A172 (cell line): ENCODE measurements around the gene FBN2. TPM values are rescaled to one million over a fixed set of nuclear protein-coding genes. Genes with fewer than 3 reads are reported as not detected.
"Not testable (repeated sequence)": the region's sequence is repeated elsewhere in the genome, so short reads cannot be mapped to it uniquely, and the experiment has no call there.

Source experiments
- DNase-seq: peaks from one replicate; pipeline ENCODE4 v3.0.0-alpha.2; 2015; ENCODE audit warnings: low spot score
- total RNA-seq: library from RNA; depleted of rRNA; stranded (reverse); fragments of >200 nt; shearing (Covaris generic); gene quantifications from 2 replicates; pipeline ENCODE4 v1.2.3, GENCODE V29; 2014

Gene FBN2
- total RNA-seq, 1 experiment from 2014 or later, result 11.6 TPM

DNA sequence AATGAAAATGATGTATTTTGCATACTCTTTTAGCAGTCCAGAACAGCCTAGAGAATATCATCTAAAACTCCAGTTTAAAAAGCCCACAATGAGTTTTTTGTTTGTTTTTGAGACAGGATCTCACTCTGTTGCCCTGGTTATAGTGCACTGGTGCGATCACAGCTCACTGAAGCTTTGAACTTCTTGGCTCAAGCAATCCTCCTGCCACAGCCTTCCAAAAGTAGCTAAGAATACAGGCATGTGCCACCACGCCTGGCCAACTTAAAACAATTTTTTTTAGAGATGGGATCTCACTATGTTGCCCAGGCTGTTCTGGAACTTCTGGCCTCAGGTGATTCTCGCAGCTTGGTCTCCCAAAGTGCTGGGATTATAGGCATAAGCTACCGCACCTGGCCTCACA lies 175.7 kb downstream of the FBN2 start:
- no peak for DNase-seq

DNA sequence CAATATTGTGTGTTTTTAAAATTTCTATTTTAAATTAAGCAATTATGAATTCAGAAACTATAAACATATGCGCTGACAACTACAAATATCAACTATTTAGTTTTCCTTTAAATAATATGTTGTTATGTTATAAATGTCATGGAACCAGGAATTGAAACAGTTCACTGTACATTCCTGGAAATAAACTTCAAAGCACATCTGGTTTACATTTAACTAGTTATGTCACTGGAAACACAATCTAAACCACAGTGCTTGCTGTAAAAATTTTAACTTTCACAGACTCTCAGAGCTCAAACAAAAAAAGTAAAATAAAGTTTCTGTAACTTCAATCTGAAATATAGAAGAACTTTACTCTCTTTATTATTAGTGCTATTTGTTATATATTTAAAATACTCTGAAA lies 179.2 kb downstream of the FBN2 start:
- DNase-seq, result no peak

DNA sequence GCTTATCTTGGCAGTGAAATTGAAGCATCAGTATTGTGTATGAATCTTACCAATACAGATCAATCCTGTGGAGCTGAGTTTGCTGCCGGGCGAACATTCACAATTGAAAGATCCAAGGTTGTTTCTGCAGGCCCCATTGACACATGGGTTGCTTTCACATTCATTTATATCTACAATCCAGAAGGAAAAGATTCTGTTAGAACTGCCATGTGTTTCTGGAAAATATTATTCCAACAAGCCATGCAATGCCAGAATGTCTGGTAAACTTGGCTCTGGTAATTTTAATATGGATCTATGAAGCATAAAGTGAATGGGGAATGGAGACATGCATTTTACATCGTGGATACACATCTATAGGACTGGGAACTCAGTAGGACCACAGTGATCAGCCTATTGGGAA lies 180.8 kb downstream of the FBN2 start:
- DNase-seq, result no peak

DNA sequence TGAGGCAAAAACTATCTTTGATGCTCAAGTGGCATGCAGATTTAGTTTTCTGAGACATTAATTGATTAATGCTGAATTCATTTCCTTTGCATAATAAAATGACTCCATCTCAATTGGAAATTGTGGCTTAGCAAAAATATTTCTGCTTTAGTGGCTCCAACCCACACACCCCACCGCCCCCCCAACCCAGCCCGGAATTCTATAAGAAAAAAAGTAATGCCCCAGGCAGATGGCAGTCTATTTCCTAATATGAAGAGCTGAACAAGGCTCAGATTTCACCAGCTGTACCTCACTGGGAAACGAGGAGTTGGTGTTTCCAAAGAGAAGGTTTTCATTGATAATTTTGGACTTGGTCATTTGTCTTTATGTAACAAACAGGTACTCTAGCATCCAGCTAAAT lies 182.1 kb downstream of the FBN2 start:
- DNase-seq, result no peak

DNA sequence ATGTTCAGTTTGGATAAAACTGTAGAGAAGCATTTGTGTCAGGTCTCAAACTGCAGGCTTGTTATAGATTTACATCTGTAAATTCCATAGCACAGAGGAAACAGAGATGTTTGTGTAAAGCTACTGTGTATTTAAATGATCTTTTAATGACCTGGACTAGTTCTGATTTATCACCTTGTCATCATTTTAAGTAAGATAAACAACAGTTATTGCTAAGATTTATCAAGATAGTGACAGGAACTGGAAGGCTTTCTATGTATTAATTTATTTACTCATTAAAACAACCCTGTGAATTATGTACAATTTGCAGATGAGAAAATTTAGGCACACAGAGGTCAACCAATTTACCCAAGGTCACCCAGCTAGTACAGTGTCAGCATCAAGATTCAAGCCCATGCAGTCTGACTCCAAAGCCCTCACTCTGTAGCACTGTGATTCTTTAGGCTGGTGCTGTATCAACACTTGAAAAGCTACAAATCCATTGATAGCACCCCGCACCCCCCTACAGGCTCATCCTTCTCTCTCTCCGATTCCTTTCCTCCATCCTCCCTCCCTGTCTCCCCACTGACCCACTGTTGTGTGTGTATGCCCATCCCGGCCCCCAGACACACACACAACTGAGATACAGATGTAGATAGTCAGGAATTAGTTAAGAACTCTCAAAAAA lies 184.5 kb downstream of the FBN2 start:
- DNase-seq, result no peak

DNA sequence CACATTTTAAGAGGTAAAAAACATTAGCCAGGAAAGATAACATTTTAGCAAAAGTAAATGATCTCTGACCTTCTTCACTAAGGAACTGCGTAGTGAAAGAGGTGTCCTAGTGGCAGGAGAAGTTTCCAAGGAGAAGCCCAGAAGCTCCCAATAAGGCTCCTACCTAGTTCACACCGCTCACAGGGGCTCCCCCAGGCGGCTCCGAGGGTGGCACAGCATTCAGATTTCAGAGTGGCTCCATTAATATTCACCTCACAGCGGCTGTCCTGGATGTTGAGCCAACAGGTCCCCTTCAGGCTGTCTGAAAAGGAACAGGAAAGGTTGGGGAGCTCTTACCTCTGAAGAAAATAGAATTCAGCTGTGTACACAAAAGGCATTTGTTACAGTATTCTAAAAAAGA lies 187.3 kb downstream of the FBN2 start:
- DNase-seq, result no peak

DNA sequence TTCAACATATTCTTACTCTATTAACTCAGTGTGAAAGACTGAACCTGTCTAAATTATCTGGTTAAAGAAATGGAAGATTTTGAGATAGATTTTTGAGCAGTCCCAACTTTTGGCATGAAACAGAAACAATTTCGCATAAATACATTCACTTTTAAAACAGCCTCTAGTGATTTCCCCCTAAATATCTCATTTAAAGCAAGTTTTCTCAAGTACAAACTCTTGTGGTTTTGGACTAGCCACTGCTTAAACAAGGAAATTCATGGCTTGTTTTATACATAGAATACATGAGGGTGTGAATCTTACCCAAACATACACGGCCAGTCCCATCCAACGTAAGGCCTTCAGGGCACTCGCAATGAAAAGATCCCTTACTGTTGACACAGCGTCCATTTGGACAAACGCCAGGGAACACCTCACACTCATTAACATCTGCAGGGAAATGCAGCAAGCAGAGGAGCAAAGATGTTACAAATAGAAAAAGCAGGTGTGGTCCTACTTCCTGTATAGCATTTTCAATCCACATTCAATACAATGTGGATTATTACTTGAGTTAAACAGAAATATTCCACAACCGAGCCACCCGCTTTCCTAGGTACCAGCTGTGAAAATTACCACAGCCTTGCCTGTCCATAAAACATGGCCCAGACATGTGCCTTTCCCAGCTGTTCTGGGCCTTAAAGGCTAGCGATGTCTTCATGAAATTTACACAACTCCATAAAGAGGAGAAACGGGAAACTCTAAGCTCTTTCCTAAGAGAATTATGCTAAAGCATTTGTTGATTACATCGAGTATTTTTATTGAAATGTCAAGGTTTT lies 188.8 kb downstream of the FBN2 start:
- peak; percentile 60 for DNase-seq

DNA sequence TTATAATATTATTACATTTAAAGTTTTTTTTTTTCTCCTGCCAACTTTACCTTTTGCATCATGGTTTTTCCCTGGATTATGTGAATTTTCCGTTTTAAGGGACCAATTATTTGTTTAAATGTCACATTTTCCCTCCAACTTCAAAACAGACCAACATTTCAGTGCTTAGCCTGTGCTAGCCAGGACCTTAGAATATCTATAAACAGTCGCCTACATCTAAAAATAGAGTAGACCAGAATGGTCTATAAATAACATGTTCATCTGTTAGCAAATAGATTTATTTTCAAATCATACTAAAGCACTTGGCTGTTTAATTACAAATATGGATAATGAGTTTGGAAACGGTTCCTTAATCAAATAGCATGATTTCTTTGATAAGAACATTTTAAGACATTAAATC lies 192.0 kb downstream of the FBN2 start:
- DNase-seq, result no peak

DNA sequence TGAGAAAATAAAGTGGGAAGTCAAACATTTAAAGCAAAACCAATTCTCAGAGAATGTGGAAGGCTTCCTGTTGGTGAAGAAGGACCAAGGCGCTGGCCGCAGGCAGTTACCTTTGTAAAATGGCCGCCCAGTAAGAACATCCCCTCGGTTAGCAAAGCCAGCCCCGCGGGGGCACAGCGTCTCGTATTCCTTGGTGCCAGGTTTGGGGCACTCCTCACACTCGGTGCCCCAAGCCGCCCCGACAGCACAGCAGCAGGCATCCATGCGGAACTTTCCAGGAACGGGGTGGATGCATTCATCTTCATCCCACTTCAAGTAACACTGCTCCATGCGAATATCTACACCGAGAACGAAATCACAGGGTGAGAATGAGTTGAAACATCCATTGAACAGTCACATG lies 192.8 kb downstream of the FBN2 start:
- no peak for DNase-seq

DNA sequence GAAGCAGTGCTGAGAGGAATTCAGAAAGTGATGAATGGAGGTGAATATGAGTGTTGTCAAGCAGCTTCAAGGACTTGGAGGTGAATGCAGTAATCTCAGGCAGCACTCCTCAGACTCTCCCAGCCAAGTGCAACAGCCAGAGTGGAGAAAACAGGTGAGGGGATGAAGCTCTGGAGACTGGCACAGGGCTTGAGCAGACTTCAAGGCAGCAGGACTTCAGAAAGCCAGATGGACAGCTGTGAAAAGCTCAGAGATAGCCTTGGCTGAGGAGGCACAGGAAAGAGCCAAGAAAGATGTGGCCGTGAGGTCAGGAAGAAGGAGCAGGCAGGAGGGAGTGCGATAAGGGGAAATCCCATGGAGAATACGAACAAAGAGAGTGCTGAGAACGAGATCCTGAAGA lies 194.9 kb downstream of the FBN2 start:
- no peak for DNase-seq

DNA sequence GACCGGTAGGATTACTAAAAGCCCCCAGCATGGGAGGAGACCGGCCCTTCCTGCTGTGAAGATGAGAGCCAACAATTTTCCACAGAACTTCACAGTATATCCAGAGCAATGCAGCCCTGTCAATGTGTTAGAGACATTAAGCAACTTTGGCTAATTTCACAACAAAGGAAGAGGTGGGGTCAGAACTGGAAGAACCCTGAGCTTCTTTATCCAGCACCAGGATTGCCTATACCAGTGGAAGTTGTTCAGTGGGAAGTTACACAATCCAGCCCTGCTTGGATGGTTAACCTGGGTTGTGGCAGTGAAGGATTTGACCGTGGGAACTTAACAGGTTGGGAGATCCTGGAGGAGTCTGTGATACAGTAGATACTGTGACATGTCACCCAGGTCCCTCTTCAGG lies 197.0 kb downstream of the FBN2 start:
- no peak for DNase-seq

DNA sequence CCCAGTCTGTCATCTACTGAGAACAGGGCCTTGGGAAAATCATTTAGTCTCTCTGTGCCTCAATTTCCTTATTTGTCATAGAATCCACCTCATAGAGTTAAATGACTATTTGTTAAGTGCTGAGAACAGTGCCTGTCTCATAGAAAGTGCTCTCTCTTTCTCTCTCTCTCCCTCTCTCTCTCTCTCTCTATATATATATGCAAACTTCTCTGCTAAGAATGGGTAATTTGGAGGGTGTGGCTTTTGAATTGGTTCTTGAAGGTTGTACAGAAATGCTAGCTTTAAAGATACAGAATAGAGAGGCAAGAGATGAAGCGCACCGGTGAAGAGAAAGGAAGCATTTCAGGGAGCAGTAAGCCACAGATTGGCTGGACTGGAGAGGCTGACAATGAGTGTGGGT lies 197.4 kb downstream of the FBN2 start:
- DNase-seq, result no peak

DNA sequence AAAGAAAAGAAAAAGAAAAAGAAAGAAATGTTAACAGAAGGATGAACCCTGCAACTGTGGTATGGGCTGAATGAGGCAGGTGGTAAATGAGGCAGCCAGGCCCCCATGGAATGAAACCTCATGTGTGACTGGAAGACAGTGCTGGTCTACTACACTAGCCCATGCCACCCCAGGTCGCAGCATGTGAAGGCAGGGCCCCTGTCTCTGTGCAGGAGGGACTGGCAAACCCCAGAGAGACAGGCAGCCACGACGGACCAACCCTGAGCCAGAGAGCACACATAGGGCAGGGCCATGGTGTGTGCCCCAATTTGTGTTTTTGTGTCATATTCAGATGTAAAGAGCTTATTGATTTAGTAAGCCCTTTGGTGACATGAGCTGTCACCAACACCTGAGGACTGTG lies 198.5 kb downstream of the FBN2 start:
- DNase-seq, result no peak

DNA sequence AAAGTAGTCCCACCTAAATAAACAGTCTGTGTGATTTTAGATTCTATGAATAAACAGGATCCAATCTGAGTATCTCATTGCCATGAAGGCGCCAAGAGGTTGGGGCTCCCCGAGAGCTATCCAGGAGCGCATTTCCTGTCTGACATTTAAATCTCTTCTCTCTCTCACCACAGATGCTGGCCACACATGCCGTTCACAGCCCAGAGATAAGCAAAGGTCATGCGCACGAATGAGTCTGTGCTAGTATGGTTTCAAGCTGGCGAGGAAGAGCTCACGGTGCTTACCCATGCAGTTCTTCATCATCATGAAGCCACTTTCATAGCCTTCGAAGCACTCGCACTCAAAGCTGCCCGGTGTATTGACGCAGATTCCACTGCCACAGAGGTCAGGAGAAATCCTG lies 199.4 kb downstream of the FBN2 start:
- DNase-seq, result no peak

DNA sequence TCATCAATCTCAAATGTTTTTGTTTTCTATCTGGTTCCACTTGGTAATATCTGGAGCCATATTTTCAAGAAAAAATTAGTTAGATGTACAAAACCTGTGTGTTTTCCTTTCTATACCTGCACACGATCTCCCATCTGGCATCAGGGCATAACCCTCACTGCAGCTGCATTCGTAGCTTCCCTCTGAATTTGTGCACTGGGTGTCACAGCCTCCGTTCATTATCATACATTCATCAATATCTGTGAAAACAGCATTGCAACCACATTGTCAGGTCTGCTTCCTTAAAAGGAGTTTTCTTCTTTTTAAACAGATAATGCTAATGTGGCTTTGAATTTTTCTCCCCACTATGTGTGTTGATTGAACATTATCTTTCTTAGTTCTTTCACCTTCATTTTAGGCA lies 202.7 kb downstream of the FBN2 start:
- no peak for DNase-seq

DNA sequence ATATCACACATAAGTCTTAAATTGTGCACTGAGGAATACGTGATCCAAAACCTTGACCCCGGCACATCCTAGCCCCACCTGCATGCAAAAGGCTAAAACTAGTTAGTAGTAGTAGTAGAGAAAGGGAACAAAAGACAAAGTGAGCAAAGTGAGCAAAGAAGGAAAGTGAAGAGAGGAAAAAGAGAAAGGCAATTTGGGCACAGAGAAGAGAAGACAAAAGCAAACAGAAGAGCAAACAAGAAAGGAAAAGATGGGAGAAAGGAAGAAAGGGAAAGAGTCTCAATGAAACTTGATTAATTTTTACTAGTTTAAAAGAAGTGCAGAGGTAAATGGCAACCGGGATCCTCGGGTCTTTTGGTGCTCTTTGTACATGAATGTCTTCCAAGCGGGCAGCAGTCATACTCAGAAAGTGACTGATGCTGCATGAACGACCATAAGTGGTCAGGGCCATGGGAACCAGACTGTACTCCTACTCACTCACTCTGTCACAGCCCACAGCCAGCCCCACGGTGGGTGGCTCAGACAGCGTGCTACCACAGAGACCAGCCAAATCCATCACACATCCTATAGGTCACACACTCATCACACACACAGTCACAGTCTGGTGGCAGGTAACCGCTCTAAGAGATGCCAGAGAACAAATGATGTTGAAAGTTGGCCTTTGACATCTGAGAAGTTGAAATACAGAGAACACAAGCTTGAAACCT lies 203.9 kb downstream of the FBN2 start:
- DNase-seq, result no peak

DNA sequence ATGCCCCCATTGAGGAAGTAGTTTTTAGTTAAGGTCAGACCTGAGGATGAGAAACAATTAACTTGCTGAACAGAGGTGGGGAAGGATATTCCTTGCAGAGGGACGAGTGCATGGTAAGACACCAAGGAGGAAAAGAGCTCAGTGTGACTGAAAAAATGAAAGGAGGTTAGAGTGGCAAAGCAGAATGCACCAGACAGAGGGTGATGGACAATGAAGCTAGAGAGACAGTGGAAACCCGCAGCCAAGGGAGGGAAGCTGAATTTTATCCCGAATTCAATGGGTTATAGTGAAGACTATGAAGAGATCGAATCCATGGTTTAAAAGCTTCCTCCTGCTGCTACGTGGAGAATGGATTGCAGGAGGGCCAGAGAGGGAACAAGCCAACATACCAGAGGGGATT lies 206.8 kb downstream of the FBN2 start:
- DNase-seq, result no peak

DNA sequence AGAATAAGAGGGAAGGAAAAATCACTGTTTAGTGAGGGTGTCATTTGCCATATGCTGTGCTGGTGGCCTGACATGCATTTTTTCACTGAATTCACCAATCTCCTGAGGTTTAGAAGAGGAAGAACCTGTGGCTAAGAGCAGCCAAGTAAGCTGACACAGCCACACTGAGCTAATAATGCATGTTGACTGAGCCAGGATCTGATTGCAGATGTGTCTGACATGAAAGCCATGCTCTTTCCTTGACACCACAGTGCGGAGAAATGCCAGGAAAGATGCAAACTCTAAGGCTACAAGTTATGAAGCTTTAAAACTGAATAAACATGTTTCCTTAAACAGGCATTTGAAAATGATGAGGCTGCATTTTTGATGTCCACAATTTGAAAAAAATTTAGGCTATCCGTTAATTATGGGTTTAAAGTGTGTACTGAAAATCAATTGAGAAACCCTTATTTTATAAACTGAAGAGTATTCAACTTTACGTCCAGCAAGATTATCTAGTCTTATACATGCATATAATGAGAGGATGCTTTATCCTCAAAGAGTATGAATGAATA lies 208.6 kb downstream of the FBN2 start:
- DNase-seq, result no peak

DNA sequence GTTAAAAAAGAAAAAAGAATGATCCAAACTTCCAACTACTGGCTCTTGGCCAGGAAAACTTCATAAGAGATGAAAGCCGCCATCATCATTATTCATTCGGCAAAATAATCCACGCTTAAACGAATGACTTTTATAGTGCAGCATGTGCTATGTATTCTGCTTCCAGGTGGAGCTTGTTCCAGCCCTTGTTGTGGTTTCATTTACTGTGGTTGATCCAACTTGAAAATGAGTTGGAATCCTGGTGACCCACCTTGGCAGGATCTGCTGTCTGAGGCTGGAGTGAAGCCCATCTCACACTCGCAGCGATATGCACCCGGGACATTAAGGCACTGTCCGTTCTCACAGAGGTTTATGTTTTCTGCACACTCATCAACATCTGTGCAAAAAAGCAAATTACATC lies 209.6 kb downstream of the FBN2 start:
- no peak for DNase-seq

DNA sequence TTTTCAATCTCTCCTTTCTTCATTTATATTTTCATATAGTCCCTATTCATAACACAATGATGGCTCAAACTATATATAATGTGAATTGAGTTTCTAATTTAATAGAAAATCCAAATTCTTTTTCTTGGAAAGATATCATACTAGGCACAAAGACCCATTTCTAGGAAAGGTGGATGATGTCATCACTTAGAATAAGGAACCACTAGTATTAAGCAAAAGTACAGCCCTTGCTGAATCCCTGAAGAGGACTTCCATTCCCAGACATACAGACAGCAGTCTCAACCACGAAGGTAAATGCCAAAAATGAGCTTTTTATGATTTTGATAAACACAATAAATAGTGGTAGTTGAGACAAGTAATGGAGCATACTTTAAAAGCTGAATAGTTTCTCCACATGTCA lies 210.0 kb downstream of the FBN2 start:
- no peak for DNase-seq

DNA sequence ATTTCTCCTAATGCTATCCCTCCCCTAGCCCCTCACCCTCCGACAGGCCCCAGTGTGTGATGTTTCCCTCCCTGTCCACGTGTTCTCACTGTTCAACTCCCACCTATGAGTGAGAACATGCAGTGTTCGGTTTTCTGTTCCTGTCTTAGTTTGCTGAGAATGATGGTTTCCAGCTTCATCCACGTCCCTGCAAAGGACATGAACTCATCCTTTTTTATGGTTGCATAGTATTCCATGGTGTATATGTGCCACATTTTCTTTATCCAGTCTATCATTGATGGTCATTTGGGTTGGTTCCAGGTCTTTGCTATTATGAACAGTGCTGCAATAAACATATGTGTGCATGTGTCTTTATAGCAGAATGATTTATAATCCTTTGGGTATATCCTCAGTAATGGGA lies 216.6 kb downstream of the FBN2 start:
- not testable (repeated sequence) for DNase-seq

DNA sequence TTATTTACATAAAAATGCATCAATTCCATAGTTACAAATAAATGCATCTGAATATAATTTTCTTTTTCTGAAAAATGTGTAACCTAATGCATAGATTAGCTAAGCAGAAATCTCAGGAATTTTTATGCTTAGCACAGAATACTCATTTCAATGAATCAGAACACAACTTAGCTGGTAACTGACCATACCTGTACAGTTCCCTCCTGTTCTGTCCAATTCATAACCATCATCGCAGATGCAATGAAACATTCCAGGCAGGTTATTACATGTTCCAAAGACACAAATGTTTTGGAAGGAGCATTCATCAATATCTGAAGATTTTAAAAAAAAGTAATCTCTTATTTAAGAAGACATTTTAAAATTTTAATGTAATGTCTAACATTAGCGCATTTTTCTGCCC lies 219.4 kb downstream of the FBN2 start:
- no peak for DNase-seq

DNA sequence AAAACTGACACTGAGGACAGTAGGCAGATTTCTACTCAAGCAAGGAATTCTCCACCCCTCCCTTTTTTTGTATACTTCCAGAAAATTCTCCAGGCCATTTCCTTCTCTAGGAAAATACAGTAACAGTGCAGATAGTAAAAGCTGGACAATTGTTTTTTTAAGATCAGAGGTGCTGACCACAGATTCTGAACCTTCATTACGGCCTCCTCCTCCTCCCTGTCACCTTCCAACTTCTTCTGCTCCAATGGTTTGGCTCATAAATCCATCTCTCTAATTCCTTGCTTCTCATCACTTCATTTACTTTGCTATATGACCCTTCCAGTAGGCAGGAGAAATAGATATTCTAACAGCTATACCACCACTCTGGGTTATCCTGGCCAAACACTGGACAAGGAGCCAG lies 220.6 kb downstream of the FBN2 start:
- DNase-seq, result no peak
